ENCODE measurements around the gene SAPCD2.

DNA sequence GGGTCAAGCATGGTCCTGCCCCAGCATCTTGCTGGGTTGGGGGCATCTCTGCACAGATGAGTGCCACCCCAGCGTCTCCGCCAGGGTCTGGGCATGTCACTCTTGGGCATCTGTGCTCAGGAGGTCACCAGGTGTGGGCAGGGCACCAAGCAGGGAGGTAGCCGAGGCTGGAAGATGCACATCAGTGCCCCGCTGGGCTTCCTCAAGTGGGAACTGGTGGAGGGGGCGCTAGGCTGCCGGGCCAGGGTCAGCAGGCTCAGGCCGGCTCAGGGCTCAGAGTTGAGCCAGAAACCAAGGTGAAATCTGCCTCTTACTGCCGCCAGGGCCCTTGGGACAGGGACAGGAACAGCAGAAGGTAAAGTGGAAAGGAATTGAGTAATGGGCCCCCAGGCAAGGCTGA, 34.4 kb downstream of the SAPCD2 start:
- TF ChIP-seq, protein P1, sequence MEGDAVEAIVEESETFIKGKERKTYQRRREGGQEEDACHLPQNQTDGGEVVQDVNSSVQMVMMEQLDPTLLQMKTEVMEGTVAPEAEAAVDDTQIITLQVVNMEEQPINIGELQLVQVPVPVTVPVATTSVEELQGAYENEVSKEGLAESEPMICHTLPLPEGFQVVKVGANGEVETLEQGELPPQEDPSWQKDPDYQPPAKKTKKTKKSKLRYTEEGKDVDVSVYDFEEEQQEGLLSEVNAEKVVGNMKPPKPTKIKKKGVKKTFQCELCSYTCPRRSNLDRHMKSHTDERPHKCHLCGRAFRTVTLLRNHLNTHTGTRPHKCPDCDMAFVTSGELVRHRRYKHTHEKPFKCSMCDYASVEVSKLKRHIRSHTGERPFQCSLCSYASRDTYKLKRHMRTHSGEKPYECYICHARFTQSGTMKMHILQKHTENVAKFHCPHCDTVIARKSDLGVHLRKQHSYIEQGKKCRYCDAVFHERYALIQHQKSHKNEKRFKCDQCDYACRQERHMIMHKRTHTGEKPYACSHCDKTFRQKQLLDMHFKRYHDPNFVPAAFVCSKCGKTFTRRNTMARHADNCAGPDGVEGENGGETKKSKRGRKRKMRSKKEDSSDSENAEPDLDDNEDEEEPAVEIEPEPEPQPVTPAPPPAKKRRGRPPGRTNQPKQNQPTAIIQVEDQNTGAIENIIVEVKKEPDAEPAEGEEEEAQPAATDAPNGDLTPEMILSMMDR (IDR thresholded peaks at IDR 0.05) = no peak
- TF ChIP-seq POLR2A (IDR thresholded peaks at IDR 0.05) = no peak

Measured in uterus (tissue), 2 donors.